Testis (tissue), 3 donors: Measurements from ENCODE around the gene SCNN1A. TPM values are rescaled to one million over a fixed set of nuclear protein-coding genes. Genes with fewer than 3 reads are reported as not detected.
A peak's percentile ranks its signal among the peaks of the same experiment; 100 is the strongest.

Experiments used
- DNase-seq: peaks from one replicate; pipeline ENCODE4 v3.0.0-alpha.2; 2019
- H3K27ac ChIP-seq, 2 donors: fragments of 200-600 bp; sonication (generic); one replicate each; pipeline ENCODE4 v1.5.1; 2019
- H3K27me3 ChIP-seq: fragments of 200-600 bp; sonication (generic); one replicate; pipeline ENCODE4 v1.5.1; 2019
- H3K36me3 ChIP-seq: fragments of 200-600 bp; sonication (generic); one replicate; pipeline ENCODE4 v1.5.1; 2017; ENCODE audit warnings: low read depth; ENCODE audit errors: missing control alignments
- H3K4me1 ChIP-seq: fragments of 200-600 bp; sonication (generic); one replicate; pipeline ENCODE4 v1.5.1; 2019
- H3K4me3 ChIP-seq, 2 donors: fragments of 200-600 bp; sonication (generic); one replicate each; pipeline ENCODE4 v1.5.1; 2017 to 2019
- H3K9me3 ChIP-seq: fragments of 200-600 bp; sonication (generic); one replicate; pipeline ENCODE4 v1.5.1; 2017
- POLR2A ChIP-seq: fragments of 450-650 bp; IDR thresholded peaks from one replicate; pipeline ENCODE4 v1.6.1; 2017; ENCODE audit warnings: antibody characterized with exemption, mild to moderate bottlenecking, moderate library complexity
- WGBS, 2 donors: methylation state at CpG; one replicate each; pipeline ENCODE4 v1.1.5; 2018; 5-methylcytosine and 5-hydroxymethylcytosine counted together
- intact Hi-C: fragments of 100-400 bp; cut with DNase I; formaldehyde crosslinking; loops from one replicate; pipeline ENCODE4 v1.15.1; 2023; ENCODE audit warnings: low total_unique reads
- polyA plus RNA-seq: library from polyadenylated mRNA; stranded (reverse); fragments of 350-450 nt; fragmentation: Illumina TruSeq; extraction: RNeasy Lipid Tissue Mini Kit (QIAGEN cat#74804); gene quantifications from one replicate; pipeline ENCODE4 v1.2.3, GENCODE V29; 2014; ENCODE audit warnings: low read depth, low replicate concordance; ENCODE audit not compliant: insufficient read depth
- total RNA-seq, 2 donors: library from RNA; depleted of rRNA; stranded (reverse); fragments of >200 nt; gene quantifications; one replicate each; pipeline ENCODE4 v1.2.3, GENCODE V29; 2016
- TF ChIP-seq, protein P1 (sequence below), 3 experiments: fragments of 450-650 bp in 2 of 3; fragments of 200-600 bp in 1 of 3; sonication (generic) in 1 of 3; IDR thresholded peaks; one replicate each; pipeline ENCODE4 v1.5.1; 2016 to 2019; ENCODE audit warnings: antibody characterized with exemption in 3 of 3, mild to moderate bottlenecking in 2 of 3, moderate library complexity in 1 of 3

SCNN1A gene
- total and polyA plus RNA-seq, 3 donors from 2014 or later, result 14.6 to 43.1 (median 22.7) TPM

DNA sequence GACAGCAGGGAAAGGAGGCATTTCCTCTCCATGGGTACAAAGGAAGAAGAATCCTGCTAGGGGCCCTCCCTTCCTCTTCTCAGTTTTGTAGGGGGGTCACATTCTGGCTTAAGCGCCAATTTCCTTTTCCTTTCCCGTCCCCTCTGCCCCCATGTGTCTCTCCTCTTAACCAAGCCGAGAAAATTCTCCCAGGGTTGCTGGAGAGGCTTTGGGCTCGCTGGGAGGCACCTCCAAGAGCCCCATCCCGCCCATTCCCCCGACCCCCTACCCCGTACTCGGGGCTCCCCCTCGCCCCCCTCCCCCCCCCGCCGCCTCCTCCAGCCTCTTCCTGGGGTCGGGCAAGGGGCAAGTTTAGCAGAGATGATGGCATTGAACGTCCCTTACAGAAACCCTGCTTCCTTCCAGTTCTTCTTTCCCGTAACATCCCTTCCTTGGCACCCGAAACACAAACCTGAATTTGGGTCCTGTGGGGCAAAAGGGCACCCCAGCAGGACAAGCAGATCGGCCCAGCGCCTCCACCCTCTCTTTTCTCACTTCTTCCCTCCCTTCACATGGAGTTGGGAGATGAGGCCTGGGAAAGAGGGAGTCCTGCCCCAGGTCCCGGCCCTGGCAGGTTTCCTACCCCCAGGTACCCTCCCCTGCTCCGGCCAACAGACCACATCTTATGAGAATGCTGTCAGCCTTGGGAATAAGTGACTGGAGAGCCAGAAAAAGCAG, 51.2 kb downstream of the SCNN1A start:
- H3K9me3 ChIP-seq, result no peaks in the 10 kb centered on the region
- peaks cover 44% of the 10 kb centered on the region for H3K4me1 ChIP-seq
- H3K4me3 ChIP-seq, result no peak overlapping the region
- no peaks in the 10 kb centered on the region for H3K36me3 ChIP-seq
- intact Hi-C loops, result no loop called here
- TF ChIP-seq, protein P1, sequence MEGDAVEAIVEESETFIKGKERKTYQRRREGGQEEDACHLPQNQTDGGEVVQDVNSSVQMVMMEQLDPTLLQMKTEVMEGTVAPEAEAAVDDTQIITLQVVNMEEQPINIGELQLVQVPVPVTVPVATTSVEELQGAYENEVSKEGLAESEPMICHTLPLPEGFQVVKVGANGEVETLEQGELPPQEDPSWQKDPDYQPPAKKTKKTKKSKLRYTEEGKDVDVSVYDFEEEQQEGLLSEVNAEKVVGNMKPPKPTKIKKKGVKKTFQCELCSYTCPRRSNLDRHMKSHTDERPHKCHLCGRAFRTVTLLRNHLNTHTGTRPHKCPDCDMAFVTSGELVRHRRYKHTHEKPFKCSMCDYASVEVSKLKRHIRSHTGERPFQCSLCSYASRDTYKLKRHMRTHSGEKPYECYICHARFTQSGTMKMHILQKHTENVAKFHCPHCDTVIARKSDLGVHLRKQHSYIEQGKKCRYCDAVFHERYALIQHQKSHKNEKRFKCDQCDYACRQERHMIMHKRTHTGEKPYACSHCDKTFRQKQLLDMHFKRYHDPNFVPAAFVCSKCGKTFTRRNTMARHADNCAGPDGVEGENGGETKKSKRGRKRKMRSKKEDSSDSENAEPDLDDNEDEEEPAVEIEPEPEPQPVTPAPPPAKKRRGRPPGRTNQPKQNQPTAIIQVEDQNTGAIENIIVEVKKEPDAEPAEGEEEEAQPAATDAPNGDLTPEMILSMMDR (IDR thresholded peaks at IDR 0.05), result no peak
- TF ChIP-seq POLR2A, result no peak
- peak overlapping the region in 1 of 2 donors; percentile 72 for H3K27ac ChIP-seq
- no peak for DNase-seq
- WGBS, 2 donors, result 53 to 54% methylated on average over 19 of the region's 19 CpGs
- no peaks in the 10 kb centered on the region for H3K27me3 ChIP-seq

DNA sequence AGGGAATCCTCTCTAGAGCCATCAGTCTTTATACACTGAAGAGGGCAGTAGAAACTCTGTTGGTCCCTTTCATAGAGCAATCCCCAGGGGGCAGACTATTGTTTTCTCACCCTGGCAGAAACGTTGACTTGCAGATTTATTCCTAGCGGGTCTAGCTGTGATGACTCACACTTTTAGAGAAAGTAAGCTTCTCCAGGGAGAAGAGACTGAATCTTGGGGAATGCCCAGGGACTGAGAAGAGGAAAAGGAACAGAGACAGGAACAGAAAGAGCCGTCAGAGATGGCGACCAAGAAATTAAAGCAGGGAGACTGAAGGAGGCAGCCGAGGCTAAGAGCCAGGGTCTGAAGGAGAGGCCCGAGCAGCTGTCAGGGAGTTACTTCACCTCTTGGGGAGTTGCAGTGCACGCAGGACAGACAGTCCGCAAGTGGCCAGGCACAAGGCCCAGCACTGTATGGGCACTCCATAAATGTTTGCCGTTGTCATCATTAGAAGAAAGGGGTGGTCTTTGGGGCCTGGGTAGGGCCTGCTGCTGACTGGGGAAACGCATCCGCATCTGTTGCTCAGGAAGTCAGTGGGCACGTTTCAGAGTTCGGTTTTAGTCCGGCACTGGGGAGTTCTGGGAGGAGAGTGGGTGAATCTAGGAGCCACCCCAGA, 51.9 kb downstream of the SCNN1A start:
- peaks cover 44% of the 10 kb centered on the region for H3K4me1 ChIP-seq
- WGBS, 2 donors, result 26 to 30% methylated on average over 14 of the region's 14 CpGs
- no peaks in the 10 kb centered on the region for H3K27me3 ChIP-seq
- H3K9me3 ChIP-seq, result no peaks in the 10 kb centered on the region
- H3K36me3 ChIP-seq, result no peaks in the 10 kb centered on the region
- H3K27ac ChIP-seq, result peak overlapping the region; percentile 63 to 72
- no peak overlapping the region for H3K4me3 ChIP-seq
- intact Hi-C loops, result no loop called here
- no peak for TF ChIP-seq POLR2A
- TF ChIP-seq, protein P1 (IDR thresholded peaks at IDR 0.05), result peak; percentile 17 to 60 (median 36)
- peak; percentile 43 for DNase-seq

DNA sequence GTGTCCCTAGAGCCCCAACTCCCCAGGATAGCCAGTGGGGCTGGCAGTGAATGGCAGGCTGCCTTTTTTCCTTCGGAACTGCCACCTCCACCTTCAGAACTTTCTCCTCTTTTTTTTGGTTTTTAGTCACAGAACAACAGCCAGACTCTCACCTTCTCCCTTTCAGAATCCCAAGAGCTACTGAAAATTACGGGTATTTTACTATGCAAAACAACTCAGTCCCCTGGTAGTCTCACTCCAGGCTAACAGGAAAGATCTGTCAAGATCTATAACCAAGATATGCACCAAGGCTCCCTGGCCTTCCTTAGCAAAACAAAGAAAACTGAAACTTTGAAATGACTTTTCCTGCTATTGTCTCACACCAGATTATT, 52.4 kb downstream of the SCNN1A start:
- intact Hi-C loops, result no loop called here
- 46 to 62% methylated on average over 2 of the region's 2 CpGs for WGBS, 2 donors
- H3K27me3 ChIP-seq, result no peaks in the 10 kb centered on the region
- peaks cover 44% of the 10 kb centered on the region for H3K4me1 ChIP-seq
- H3K4me3 ChIP-seq, result no peak overlapping the region
- DNase-seq, result no peak
- H3K9me3 ChIP-seq, result no peaks in the 10 kb centered on the region
- H3K36me3 ChIP-seq, result no peaks in the 10 kb centered on the region
- H3K27ac ChIP-seq, result no peak overlapping the region
- no peak for TF ChIP-seq POLR2A
- TF ChIP-seq, protein P1 (IDR thresholded peaks at IDR 0.05), result no peak

DNA sequence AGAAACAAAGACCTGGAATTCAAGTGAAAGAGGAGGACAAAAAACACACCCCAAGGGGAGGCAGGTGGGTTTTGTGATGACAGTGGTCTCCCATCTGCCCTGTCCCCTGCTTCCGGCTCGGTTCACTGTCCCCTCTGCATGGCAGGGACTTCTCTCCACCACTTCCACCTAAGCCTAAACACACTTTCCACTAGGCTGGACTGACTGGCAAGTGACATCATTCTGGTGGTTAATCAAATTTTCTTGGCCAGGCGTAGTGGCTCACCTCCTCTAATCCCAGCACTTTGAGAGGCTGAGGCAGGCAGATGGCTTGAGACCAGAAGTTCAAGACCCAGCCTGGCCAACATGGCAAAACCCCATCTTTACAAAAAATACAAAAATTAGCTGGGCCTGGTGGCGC, 53.0 kb downstream of the SCNN1A start:
- TF ChIP-seq, protein P1 (IDR thresholded peaks at IDR 0.05), result no peak
- TF ChIP-seq POLR2A, result no peak
- Histone ChIP-seq H3K27me3 (no peaks in the 10 kb centered on the region), H3K9me3 (no peaks in the 10 kb centered on the region), H3K36me3 (no peaks in the 10 kb centered on the region), H3K27ac (no peak overlapping the region), H3K4me3 (no peak overlapping the region), H3K4me1 (peaks cover 39% of the 10 kb centered on the region)
- intact Hi-C loops, result no loop called here
- 89 to 92% methylated on average over 4 of the region's 4 CpGs for WGBS, 2 donors
- DNase-seq, result no peak
